Epidermal melanocyte (primary cell): Measurements from ENCODE around the gene NKAIN4.
"Not testable (repeated sequence)": the region's sequence is repeated elsewhere in the genome, so short reads cannot be mapped to it uniquely, and the experiment has no call there.

Source experiments
- DNase-seq: peaks from one replicate; pipeline ENCODE4 v3.0.0; 2011; ENCODE audit warnings: low spot score; ENCODE audit not compliant: insufficient read length

NKAIN4 gene

DNA sequence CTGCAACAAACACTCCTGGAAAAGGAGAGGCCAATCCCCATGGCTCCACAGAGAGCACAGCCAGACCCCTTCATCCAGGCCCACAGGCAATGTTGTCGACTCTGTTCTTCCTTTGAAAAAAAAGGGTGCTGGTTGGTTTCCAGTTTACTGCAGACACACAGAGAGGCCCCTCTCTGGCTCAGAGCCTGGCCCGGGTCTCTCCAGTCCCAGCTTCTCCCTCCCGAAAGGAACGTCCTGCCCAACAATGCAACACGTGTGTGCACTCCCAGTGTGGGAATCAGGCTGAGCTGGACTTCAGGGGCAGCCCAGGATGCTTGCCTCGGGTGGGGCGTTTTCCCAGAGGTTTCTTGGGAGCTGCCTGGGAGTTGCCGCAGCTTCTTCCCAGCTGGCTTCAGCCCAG is 4.5 kb upstream of the NKAIN4 start:
- DNase-seq, result no peak

DNA sequence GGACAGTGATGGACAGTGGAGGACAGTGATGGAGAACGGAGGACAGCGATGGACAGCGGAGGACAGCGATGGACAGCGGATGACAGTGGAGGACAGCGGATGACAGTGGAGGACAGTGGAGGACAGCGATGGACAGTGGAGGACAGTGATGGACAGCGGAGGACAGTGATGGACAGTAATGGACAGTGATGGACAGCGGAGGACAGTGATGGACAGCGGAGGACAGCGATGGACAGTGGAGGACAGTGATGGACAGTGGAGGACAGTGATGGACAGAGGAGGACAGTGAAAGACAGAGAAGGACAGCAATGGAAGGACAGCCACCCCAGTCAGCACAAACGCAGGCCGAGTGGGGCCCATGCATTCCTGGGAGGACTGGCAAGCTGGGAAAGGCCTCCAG is 3.4 kb upstream of the NKAIN4 start:
- no peak for DNase-seq

DNA sequence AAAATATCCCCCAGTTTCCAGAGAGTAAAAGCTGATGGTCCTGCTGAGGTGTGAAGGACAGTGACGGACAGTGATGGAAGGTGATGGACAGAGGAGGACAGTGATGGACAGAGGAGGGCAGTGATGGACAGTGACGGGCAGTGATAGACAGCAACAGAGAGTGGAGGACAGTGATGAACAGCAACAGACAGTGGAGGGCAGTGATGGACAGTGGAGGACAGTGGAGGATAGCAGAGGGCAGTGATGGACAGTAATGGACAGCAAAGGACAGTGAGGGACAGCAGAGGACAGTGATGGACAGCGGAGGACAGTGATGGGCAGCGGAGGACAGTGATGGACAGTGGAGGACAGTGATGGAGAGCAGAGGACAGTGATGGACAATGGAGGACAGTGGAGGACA is 2.7 kb upstream of the NKAIN4 start:
- DNase-seq, result no peak

DNA sequence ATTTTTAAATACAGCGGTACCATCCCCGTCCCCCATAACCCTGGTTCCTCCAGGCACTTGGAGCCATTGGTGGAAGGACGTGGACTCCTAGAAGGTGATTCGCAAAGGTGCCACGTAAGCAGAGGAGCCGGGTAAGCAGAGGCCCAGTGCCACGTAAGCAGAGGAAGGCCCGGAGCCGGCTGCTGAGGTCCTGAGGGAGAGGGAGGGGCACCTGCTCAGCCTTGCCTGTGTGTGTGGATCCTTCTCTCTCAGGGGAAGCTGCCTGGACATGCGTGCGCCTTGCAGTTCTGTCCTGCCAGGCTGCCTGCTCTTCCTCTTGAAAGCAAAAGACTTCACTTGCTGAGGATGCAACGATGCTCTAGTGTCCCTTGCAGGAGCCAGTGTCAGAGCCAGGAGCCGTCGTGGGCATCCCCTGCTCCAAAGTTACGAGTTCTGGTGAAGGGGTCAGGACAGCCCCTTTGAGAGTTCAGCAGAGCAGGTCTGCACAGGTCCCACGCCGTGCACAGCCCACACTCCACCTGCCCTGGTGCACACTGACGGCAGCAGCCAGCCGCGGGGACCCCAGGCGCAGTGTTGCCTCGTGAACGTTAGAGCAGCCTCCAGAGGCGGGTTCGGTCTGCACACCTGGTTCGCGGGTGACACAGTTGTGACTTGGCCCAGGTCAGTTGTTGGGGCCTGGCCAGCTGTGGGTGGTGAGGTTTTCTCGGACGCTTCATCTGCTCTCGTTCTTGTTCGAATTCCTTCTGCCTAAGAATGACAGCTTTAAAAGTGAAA is 1.9 kb upstream of the NKAIN4 start:
- no peak for DNase-seq

DNA sequence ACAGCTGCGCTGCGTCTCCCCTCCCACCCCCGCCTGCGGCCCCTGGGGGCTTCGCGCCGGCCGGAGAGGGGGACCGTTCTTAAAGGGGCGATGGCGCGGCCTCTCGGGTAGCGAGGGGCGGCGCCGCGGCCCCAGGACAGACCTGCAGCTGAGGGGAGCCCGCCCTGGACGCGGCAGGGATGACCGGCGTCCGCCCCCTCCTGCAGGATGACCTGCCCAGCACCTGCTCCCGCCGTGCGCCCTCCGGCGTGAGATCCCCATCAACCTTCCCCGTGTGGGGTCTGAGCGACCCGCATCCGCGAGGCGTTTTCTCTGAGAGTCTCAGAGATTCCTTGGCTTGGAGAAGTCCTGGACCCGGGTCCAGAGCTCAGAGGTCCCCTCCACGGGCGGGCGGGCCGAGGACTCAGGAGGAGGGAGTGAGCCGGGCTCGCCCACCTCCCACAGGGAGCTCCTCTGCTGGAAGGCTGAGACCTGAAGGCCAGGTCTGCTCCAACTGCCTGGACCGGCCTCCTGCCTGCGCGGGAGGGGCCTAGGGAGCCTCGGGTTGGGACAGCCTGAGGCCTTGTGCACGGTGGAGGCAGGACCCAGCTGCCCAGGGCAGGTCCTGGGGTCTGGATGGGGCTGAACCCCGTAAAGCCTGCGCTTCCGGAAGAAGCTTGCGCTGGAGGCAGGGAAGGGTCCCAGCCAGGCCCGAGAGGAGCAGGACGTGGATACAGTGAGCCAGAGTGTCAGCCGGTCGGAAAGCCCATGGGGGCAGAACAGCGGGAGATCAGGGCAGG is 532 bp upstream of the NKAIN4 start:
- DNase-seq, result no peak

- DNase-seq, result no peak
Observed at GRCh38 chr20:63253438-63254231, 628 bp downstream of the NKAIN4 start.

DNA sequence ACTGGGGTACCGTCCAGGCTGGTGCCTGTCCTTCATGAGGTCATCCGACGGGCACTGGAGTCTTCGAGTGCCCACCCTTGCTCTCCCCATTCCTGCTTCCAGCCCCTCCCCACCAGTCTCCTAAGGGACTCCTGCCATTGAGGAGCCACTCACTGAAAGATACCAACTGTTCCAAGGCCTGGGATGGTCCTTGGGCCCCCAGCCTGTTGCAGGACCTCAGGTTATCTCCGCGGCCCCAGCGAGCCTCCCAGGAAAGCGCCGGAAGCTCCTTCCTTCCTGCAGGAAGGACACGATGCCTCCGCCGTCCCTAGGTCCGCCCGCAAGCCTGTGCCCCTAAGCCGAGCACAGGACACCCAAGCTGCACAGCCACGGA is 1.2 kb downstream of the NKAIN4 start:
- no peak for DNase-seq

DNA sequence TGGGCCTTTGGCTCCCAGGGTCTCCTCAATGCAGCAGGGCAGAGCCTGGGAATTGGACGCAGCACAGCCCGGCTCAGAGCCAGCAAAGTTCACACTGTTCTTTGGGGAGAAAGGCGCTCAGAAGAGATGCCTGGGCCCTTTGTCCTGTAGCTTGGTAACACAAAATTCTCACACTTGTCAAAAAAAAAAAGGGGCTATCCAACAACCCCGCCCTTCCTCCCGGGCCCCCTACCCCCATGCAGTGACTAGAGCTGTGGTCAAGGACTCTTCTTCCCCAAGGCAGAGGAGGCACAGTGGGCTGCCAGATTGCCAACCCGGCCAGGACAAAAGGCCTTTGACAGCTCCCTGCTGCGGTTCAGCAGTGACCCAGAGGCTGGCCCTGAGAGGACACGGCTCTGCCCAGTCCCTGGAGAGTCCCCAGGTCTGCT is 2.0 kb downstream of the NKAIN4 start:
- DNase-seq, result no peak

- not testable (repeated sequence) for DNase-seq
Observed at GRCh38 chr20:63251350-63251749, 2.9 kb downstream of the NKAIN4 start.

GRCh38 chr20:63249891-63250290 is 4.4 kb downstream of the NKAIN4 start:
- no peak for DNase-seq

- DNase-seq, result no peak
Observed at GRCh38 chr20:63248835-63249591, 5.2 kb downstream of the NKAIN4 start.

DNA sequence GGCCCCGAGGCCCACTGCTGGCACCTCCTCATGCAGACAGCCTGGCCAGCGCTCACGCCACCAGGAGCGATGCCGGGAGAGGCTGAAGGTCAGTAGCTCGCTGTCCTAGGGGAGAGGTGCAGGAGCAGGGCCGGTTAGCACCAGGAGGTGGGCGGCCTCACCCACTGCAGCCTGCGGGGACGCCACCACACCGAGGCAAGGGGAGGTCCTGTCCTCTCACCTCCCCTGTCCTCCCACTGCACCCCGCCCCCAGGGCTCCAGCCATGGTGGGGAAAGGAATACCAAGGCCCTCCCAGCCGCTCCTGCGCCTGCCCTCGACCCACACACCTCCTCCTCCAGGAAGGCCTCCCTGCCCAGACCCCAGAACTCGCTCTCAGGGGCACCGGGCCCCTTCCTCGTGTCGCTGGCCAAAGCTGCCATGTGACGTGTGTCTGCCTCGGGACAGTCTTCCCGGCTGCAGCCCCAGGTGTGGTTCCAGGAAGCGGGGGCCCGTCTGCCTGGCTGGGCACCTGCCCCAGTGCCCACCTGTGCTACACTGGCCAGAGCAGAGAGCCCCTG is 6.5 kb downstream of the NKAIN4 start:
- DNase-seq, result no peak

DNA sequence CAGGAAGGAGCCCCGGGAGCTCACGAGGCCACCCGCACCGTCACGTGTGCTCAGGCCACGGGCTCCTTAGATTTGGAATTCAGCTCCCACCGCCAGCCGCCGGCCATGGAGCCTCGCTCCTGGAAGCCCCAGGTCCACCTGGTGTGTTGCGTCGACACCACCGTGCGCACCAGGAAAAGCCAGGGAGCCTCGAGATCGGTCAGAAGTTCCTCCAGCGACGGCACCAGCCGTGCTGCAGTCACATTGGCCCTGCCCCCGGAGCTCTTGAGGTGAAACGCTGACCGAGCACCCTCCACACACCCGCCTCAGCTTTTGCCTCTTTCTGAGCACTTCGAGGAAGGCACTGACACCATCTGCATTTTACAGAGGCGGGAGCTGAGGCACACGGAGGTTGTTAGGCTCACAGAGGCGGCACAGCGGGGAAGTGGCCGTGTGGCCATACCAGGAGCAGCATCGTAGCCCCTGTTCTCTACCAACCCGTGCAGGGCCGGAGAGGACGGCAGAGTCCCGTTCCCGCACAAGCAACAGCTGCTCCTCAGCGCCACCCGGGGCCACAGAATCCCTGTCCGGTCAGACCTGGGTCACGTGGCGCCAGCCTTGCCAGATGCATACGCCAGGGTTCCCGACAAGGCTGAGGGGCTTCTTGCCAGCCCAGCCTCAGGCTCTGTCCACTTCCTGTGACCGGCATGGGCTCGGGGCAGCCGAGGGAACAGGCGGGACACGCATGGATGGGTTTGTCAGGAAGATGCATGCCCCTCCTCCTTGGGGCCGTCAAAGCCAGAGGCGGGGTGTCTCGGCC is 7.6 kb downstream of the NKAIN4 start:
- DNase-seq, result no peak

- DNase-seq, result no peak
Observed at GRCh38 chr20:63244468-63244867, 9.8 kb downstream of the NKAIN4 start.

GRCh38 chr20:63243604-63244247 is 10.5 kb downstream of the NKAIN4 start:
- no peak for DNase-seq

DNA sequence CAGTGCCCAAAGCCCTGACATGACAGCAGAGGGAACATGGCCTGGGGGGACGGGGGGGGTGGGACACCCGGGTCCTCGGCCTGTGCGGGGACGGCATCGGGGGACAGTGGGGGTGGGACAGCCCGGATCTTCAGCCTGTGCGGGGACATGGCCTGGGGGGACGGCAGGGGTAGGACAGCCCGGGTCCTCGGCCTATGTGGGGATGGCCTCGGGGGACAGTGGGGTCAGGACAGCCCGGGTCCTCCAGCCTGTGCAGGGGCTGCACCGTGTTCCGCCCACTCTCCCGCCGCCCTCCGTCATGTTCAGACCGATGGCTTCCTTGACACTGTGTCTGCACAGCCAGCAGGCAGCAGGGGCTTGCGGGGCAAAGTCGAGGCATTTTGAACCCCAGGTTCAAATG is 11.5 kb downstream of the NKAIN4 start:
- no peak for DNase-seq

GRCh38 chr20:63241272-63241671 is 13.0 kb downstream of the NKAIN4 start:
- no peak for DNase-seq

DNA sequence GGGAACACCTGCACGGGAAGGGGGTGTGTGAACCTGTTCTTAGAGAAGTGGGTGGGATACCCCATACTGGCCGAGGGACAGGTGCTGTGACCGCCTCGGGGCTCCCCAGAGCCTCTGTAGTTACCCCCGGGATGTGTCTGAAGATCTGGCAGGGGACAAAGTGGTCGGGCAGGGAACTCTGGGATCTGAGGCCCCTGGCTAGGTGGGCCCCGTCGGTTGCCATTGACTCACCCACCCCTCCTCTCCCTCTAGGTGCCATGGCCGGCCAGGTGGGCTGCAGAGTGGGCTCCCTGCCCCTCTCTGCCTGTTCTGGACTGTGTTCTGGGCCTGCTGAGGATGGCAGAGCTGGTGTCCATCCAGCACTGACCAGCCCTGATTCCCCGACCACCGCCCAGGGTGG is 14.3 kb downstream of the NKAIN4 start:
- DNase-seq, result no peak

DNA sequence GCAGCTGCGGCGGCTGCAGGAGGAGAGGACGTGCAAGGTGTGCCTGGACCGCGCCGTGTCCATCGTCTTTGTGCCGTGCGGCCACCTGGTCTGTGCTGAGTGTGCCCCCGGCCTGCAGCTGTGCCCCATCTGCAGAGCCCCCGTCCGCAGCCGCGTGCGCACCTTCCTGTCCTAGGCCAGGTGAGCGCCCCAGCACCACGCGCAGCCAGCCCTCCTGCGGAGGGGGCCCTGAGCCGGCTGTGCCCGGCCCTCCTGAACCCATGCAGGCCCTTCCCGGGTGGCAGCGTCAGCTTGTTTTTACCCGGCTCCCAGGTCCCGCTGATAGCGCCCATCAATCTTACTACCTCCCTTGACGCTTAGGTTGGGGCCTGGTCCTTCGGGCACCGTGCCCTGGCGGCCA is 14.8 kb downstream of the NKAIN4 start:
- no peak for DNase-seq
